ENCODE data around the gene MUC21.

- TF ChIP-seq CTCF (conservative IDR thresholded peaks at IDR 0.05) (no peak), EZH2 (IDR thresholded peaks at IDR 0.05; ENCODE audit: low read depth) (no peak)
Measured at GRCh38 chr6:31031095-31031494, 47.6 kb downstream of the MUC21 start.
